Vagina (tissue), 2 donors: ENCODE data around the gene FAM8A1. TPM values are rescaled to one million over a fixed set of nuclear protein-coding genes. Genes with fewer than 3 reads are reported as not detected.

Experiments
- DNase-seq, 2 donors: peaks; one replicate each; pipeline ENCODE4 v3.0.0-alpha.2; 2017; ENCODE audit errors: extremely low spot score in 2 of 2
- H3K27ac ChIP-seq: fragments of 200-600 bp; sonication (generic); one replicate; pipeline ENCODE4 v1.5.1; 2019
- H3K27me3 ChIP-seq: fragments of 200-600 bp; sonication (generic); one replicate; pipeline ENCODE4 v1.5.1; 2019
- H3K36me3 ChIP-seq, 2 donors: fragments of 200-600 bp; sonication (generic); one replicate each; pipeline ENCODE4 v1.5.1; 2017 to 2019
- H3K4me1 ChIP-seq: fragments of 200-600 bp; sonication (generic); one replicate; pipeline ENCODE4 v1.5.1; 2019
- H3K4me3 ChIP-seq, 2 donors: fragments of 200-600 bp; sonication (generic); 1 replicate in 1 of 2; 2 replicates in 1 of 2; pipeline ENCODE4 v1.5.1; 2016 to 2019
- H3K9me3 ChIP-seq: fragments of 200-600 bp; sonication (generic); one replicate; pipeline ENCODE4 v1.5.1; 2019
- POLR2A ChIP-seq, 2 donors: fragments of 450-650 bp; IDR thresholded peaks; one replicate each; pipeline ENCODE4 v1.6.1; 2017; ENCODE audit warnings: antibody characterized with exemption in 2 of 2, mild to moderate bottlenecking in 2 of 2, moderate library complexity in 2 of 2
- POLR2AphosphoS5 ChIP-seq, 2 donors: sonication (generic); formaldehyde crosslinking; IDR thresholded peaks; one replicate each; pipeline ENCODE4 v1.9.0; 2017; ENCODE audit warnings: antibody characterized with exemption in 2 of 2, mild to moderate bottlenecking in 2 of 2, low read depth in 1 of 2; ENCODE audit not compliant: insufficient read depth in 1 of 2
- intact Hi-C: fragments of 100-400 bp; cut with DNase I; formaldehyde crosslinking; loops from one replicate; pipeline ENCODE4 v1.15.1; 2023
- total RNA-seq: library from RNA; depleted of rRNA; stranded (reverse); fragments of >200 nt; gene quantifications from one replicate; pipeline ENCODE4 v1.2.3, GENCODE V29; 2016
- TF ChIP-seq, protein P1 (sequence below), 3 experiments: fragments of 450-650 bp in 2 of 3; fragments of 200-600 bp in 1 of 3; sonication (generic) in 1 of 3; IDR thresholded peaks; one replicate each; pipeline ENCODE4 v1.5.1; 2017 to 2019; ENCODE audit warnings: antibody characterized with exemption in 3 of 3, mild to moderate bottlenecking in 2 of 3, moderate library complexity in 2 of 3

Gene FAM8A1
- total RNA-seq, 1 donor from 2014 or later: 28.7 TPM

DNA sequence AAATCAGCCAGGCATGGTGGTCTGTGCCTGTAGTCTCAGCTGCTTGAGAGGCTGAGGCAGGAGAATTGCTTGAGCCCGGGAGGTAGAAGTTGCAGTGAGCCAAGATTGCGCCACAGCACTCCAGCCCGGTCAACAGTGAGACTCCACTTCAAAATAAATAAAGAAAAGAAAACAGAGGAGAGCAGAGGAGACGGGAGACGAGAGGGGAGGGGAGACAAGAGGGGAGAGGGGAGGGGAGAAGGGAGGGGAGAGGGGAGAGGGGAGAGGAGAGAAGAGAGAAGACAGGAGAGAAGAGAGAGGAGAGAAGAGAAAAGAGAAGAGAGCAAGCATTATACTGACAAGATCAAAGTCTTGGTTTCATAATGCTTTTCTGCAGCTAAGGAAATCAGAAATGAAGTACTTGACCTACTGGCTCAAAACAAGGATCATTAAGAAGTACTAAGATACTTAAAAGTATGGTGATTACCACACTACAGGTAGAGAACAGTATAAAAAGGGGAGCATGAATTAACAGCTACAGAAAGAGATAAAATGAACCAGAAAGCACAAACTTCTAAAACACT is 30.5 kb downstream of the FAM8A1 start:
- intact Hi-C loops: no loop called here
- Histone ChIP-seq H3K4me1 (no peaks in the 10 kb centered on the region), H3K4me3 (no peak overlapping the region), H3K36me3 (peaks cover 0 to 42% of the 10 kb centered on the region in 2 donors), H3K27me3 (no peaks in the 10 kb centered on the region), H3K27ac (no peak overlapping the region), H3K9me3 (no peaks in the 10 kb centered on the region)
- DNase-seq: no peak
- no peak for TF ChIP-seq POLR2AphosphoS5 (IDR thresholded peaks at IDR 0.05; ENCODE audit: insufficient read depth in 1 of 2, low read depth in 1 of 2)
- TF ChIP-seq, protein P1, sequence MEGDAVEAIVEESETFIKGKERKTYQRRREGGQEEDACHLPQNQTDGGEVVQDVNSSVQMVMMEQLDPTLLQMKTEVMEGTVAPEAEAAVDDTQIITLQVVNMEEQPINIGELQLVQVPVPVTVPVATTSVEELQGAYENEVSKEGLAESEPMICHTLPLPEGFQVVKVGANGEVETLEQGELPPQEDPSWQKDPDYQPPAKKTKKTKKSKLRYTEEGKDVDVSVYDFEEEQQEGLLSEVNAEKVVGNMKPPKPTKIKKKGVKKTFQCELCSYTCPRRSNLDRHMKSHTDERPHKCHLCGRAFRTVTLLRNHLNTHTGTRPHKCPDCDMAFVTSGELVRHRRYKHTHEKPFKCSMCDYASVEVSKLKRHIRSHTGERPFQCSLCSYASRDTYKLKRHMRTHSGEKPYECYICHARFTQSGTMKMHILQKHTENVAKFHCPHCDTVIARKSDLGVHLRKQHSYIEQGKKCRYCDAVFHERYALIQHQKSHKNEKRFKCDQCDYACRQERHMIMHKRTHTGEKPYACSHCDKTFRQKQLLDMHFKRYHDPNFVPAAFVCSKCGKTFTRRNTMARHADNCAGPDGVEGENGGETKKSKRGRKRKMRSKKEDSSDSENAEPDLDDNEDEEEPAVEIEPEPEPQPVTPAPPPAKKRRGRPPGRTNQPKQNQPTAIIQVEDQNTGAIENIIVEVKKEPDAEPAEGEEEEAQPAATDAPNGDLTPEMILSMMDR (IDR thresholded peaks at IDR 0.05): no peak
- TF ChIP-seq POLR2A (IDR thresholded peaks at IDR 0.05): no peak

DNA sequence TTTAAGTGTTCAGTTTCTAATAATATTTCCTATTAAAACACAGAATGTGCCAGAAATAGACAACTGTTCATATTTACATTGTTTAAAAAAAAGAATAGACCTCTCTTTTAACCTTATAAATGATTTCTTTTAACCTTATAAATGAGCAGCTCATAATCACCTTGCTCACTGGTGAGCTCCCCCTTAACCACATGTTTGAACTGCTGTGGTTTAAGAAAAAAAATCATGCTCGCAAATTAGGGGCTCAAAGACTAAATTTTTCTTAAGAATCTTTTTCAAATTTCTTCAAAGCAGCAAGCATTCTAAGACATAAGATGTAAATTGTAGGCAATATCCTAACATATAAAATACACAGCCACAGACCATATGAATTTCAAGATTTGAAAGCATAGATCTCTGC is 32.8 kb downstream of the FAM8A1 start:
- Histone ChIP-seq H3K27me3 (no peaks in the 10 kb centered on the region), H3K9me3 (no peaks in the 10 kb centered on the region), H3K27ac (no peak overlapping the region), H3K4me3 (no peak overlapping the region), H3K4me1 (no peaks in the 10 kb centered on the region), H3K36me3 (peaks cover 0 to 46% of the 10 kb centered on the region in 2 donors)
- intact Hi-C loops: no loop called here
- TF ChIP-seq, protein P1 (IDR thresholded peaks at IDR 0.05): no peak
- TF ChIP-seq POLR2AphosphoS5 (IDR thresholded peaks at IDR 0.05; ENCODE audit: insufficient read depth in 1 of 2, low read depth in 1 of 2) (no peak), POLR2A (IDR thresholded peaks at IDR 0.05) (no peak)
- no peak for DNase-seq

GRCh38 chr6:17633465-17634188 is 33.5 kb downstream of the FAM8A1 start:
- peaks cover 0 to 46% of the 10 kb centered on the region in 2 donors for H3K36me3 ChIP-seq
- intact Hi-C loops: no loop called here
- no peaks in the 10 kb centered on the region for H3K9me3 ChIP-seq
- TF ChIP-seq, protein P1 (IDR thresholded peaks at IDR 0.05): no peak
- TF ChIP-seq POLR2A (IDR thresholded peaks at IDR 0.05) (no peak), POLR2AphosphoS5 (IDR thresholded peaks at IDR 0.05; ENCODE audit: insufficient read depth in 1 of 2, low read depth in 1 of 2) (no peak)
- no peaks in the 10 kb centered on the region for H3K27me3 ChIP-seq
- DNase-seq: no peak
- H3K27ac ChIP-seq: no peak overlapping the region
- no peaks in the 10 kb centered on the region for H3K4me1 ChIP-seq
- no peak overlapping the region for H3K4me3 ChIP-seq

DNA sequence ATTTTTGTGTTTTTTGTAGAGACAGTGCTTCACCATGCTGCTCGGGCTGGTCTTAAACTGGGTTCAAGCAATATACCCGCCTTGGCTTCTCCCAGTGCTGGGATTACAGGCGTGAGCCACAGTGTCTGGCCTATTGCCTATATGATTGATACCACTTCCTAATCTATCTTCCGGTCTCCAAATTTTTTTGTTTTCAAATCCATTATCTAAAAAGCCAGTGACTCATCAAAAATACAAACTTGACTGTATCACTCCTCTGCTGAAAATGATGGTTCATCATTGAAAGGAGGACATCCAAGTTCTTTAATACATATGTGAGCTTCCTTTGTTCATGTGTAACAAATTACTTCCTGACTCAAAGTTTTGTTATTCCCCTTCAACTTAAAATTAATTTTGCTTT is 35.5 kb downstream of the FAM8A1 start:
- TF ChIP-seq, protein P1 (IDR thresholded peaks at IDR 0.05): no peak
- TF ChIP-seq POLR2AphosphoS5 (IDR thresholded peaks at IDR 0.05; ENCODE audit: insufficient read depth in 1 of 2, low read depth in 1 of 2) (no peak), POLR2A (IDR thresholded peaks at IDR 0.05) (no peak)
- H3K27ac ChIP-seq: no peak overlapping the region
- no peaks in the 10 kb centered on the region for H3K9me3 ChIP-seq
- no peak for DNase-seq
- H3K4me1 ChIP-seq: no peaks in the 10 kb centered on the region
- intact Hi-C loops: no loop called here
- peaks cover 0 to 50% of the 10 kb centered on the region in 2 donors for H3K36me3 ChIP-seq
- no peaks in the 10 kb centered on the region for H3K27me3 ChIP-seq
- H3K4me3 ChIP-seq: no peak overlapping the region

DNA sequence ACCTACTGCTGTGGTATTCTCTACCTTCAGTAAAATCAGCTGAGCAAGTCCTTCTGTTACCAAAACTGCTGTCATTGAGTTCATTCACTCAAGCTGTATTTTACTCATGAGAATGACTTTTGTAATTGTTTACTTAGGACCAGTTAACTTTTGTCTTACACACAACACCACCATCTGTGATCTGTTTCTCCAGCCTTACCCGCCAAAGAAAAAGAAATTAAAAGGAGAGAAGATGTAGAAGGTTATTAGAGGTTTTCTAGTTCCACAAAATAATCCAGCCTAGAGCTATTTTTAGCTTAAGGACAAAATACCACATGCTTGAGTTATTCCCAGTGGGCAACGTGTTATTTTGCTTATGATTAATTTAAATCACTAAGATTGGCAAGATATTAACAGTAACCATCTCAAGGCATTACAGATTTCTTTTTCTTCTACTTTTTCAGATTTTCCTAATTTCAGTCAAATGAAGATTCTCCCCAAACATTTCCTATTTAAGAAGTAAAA is 38.2 kb downstream of the FAM8A1 start:
- Histone ChIP-seq H3K27me3 (no peaks in the 10 kb centered on the region), H3K36me3 (peaks cover 0 to 52% of the 10 kb centered on the region in 2 donors), H3K9me3 (no peaks in the 10 kb centered on the region), H3K27ac (no peak overlapping the region), H3K4me1 (no peaks in the 10 kb centered on the region), H3K4me3 (no peak overlapping the region)
- intact Hi-C loops: no loop called here
- TF ChIP-seq, protein P1 (IDR thresholded peaks at IDR 0.05): no peak
- no peak for TF ChIP-seq POLR2A (IDR thresholded peaks at IDR 0.05)
- TF ChIP-seq POLR2AphosphoS5 (IDR thresholded peaks at IDR 0.05; ENCODE audit: insufficient read depth in 1 of 2, low read depth in 1 of 2): no peak
- no peak for DNase-seq
